BLaER1 treated with 17β-estradiol and CSF1 and Interleukin-3, amounts not matched to agents 10 nM and 100 nM (cell line): ENCODE data around the gene ADARB2.
A peak's percentile ranks its signal among the peaks of the same experiment; 100 is the strongest.

Experiments
- H3K27ac ChIP-seq, 11 experiments: shearing (Covaris generic); formaldehyde crosslinking; 2 replicates each; pipeline ENCODE4 v1.8.1; 2022
- H3K27me3 ChIP-seq, 11 experiments: shearing (Covaris generic); formaldehyde crosslinking; 2 replicates each; pipeline ENCODE4 v1.8.1; 2022
- H3K36me3 ChIP-seq, 11 experiments: shearing (Covaris generic); formaldehyde crosslinking; 2 replicates each; pipeline ENCODE4 v1.8.1; 2022
- H3K4me1 ChIP-seq, 10 experiments: shearing (Covaris generic); formaldehyde crosslinking; 2 replicates each; pipeline ENCODE4 v1.8.1; 2022
- H3K4me2 ChIP-seq, 11 experiments: shearing (Covaris generic); formaldehyde crosslinking; 2 replicates each; pipeline ENCODE4 v1.8.1; 2022
- H3K4me3 ChIP-seq, 10 experiments: shearing (Covaris generic); formaldehyde crosslinking; 2 replicates each; pipeline ENCODE4 v1.8.1; 2022
- H3K9ac ChIP-seq, 11 experiments: shearing (Covaris generic); formaldehyde crosslinking; 2 replicates each; pipeline ENCODE4 v1.8.1; 2022
- H3K9me3 ChIP-seq, 11 experiments: shearing (Covaris generic); formaldehyde crosslinking; replicated peaks in 1 of 11; 2 replicates each; pipeline ENCODE4 v1.8.1; 2022
- H4K20me1 ChIP-seq, 11 experiments: shearing (Covaris generic); formaldehyde crosslinking; 2 replicates each; pipeline ENCODE4 v1.8.1; 2022
- Cebpa-rat ChIP-seq, 11 experiments: shearing (Covaris generic); IDR thresholded peaks; 2 replicates each; pipeline ENCODE4 v1.8.1; 2022

The ADARB2 gene

DNA sequence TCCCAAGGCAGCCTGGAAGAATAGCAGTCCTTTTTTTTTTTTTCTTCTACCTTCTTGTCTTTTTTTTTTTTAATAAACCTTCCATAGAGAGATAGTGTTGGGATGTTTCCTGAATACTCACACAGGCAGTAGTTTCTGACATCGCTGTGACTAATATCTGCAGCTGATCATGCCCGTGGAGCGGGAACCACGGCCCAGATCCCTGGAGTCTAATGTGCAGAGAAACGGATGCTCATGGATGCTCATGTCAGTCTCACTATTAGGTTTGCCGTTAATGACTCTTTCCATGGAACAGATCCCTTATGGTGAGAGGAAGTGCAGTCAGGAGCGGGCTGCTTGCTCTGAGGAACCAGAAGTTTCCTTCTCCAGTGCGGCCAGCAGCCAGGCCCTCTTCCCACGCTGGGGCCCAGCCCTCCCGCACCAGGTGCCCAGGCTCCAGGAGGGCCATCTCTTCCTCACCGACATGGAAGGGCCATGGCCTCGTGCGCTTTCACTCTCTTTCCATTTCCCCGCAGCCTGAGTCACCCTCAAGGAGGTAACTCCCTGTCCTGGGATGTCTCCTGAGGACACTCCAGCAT is 548.7 kb downstream of the ADARB2 start:
- TF ChIP-seq Cebpa-rat (IDR thresholded peaks at IDR 0.05) = no peak
- no peaks in the 10 kb centered on the region for H4K20me1 ChIP-seq
- H3K27me3 ChIP-seq = peaks cover 0 to 9% (median 0%) of the 10 kb centered on the region in 11 experiments; a peak in 3 of 22 replicates
- no peaks in the 10 kb centered on the region for H3K36me3 ChIP-seq
- H3K4me1 ChIP-seq = peaks cover 9 to 57% (median 43%) of the 10 kb centered on the region in 10 experiments; a peak in 19 of 20 replicates
- H3K9me3 ChIP-seq = peaks cover 0 to 5% (median 0%) of the 10 kb centered on the region in 11 experiments; a peak in 1 of 22 replicates
- no peak overlapping the region for H3K9ac ChIP-seq
- no peak overlapping the region for H3K4me3 ChIP-seq
- peak overlapping the region in 10 of 11 experiments; percentile 8 to 83 (median 67); a peak in 15 of 22 replicates for H3K4me2 ChIP-seq
- H3K27ac ChIP-seq = no peak overlapping the region

DNA sequence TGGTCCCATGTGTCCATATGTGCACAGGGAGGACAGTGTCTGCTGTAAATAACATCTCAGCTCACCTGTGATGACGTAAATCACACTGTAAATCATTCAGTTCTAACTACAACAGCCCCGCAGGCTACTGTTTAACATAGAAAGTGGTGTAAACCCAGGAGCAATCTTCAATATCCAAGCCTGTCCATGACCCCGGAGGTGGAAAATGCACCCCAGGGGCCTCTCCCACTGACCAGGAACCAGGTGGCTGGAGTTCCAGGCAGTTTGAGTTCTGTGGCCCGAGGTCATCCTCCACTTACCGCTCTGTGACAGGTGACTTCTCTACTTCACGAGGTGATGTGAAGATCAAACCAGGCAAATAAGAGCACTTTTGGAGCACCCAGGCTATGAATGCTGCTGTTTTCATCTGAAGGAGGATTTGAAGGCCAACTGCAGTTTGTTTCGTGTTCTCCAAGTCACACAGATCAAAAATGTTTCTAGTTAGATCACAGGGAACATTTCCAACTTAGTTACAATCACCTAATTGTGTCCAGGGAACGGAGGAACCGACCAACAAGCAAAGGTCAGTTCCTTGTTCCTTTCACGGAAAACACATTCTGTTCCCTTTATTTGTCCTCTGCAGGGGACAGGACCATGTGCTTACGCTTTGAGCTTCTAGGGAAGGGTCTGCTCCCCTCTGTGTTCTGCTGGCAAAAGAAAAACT is 549.3 kb downstream of the ADARB2 start:
- Histone ChIP-seq H3K9ac (no peak overlapping the region), H3K27me3 (peaks cover 0 to 9% (median 0%) of the 10 kb centered on the region in 11 experiments; a peak in 3 of 22 replicates), H3K4me3 (no peak overlapping the region), H3K36me3 (no peaks in the 10 kb centered on the region), H3K9me3 (peaks cover 0 to 5% (median 0%) of the 10 kb centered on the region in 11 experiments; a peak in 1 of 22 replicates), H4K20me1 (no peaks in the 10 kb centered on the region), H3K4me2 (peak overlapping the region in 10 of 11 experiments; percentile 23 to 83 (median 67); a peak in 18 of 22 replicates), H3K4me1 (peaks cover 9 to 57% (median 42%) of the 10 kb centered on the region in 10 experiments; a peak in 19 of 20 replicates), H3K27ac (no peak overlapping the region)
- no peak for TF ChIP-seq Cebpa-rat (IDR thresholded peaks at IDR 0.05)

DNA sequence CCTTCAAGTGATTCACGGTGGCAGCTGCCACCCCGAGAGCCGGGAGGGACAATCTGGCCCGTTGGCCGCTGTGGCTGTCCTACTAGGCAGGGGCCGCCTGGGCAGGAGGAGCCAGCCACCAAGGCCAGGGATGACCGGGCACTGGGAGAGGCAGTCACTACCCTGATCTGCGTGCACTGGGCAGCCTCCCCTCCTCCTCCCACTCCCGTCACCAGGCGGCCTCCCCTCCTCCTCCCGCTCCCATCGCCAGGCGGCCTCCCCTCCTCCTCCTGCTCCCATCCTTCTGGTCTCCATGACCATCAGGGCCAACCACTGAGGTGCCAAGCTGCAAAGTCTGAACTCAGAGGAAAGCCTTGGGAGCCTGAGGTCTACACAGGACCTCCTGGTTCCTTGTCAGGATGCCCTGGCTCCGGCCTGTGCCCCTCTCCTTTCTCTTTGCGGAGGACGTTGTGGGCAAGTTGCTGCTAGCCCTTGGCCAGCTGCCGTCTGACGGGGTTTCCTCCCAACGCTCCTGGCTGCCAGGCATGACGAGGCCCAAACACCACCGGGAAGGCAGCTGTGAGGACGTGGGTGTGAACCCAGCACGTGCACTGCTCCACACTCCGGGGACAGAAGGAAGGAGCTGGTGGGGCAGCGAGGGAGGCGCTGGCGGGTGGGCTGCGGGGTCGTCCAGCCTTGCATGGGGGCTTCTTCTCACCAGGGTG is 550.0 kb downstream of the ADARB2 start:
- Histone ChIP-seq H3K4me2 (peak overlapping the region in 10 of 11 experiments; percentile 23 to 83 (median 67); a peak in 19 of 22 replicates), H3K9ac (0 out of 22 replicates have a peak overlapping the region, but pooled peaks of 1 of the 11 experiments have one; percentile 16), H4K20me1 (no peaks in the 10 kb centered on the region), H3K27me3 (peaks cover 0 to 9% (median 0%) of the 10 kb centered on the region in 11 experiments; a peak in 3 of 22 replicates), H3K4me3 (no peak overlapping the region), H3K36me3 (no peaks in the 10 kb centered on the region), H3K9me3 (peaks cover 0 to 6% (median 0%) of the 10 kb centered on the region in 11 experiments; a peak in 4 of 22 replicates), H3K27ac (0 out of 22 replicates have a peak overlapping the region, but pooled peaks of 1 of the 11 experiments have one; percentile 22), H3K4me1 (peaks cover 9 to 57% (median 44%) of the 10 kb centered on the region in 10 experiments; a peak in 19 of 20 replicates)
- TF ChIP-seq Cebpa-rat (IDR thresholded peaks at IDR 0.05) = no peak

DNA sequence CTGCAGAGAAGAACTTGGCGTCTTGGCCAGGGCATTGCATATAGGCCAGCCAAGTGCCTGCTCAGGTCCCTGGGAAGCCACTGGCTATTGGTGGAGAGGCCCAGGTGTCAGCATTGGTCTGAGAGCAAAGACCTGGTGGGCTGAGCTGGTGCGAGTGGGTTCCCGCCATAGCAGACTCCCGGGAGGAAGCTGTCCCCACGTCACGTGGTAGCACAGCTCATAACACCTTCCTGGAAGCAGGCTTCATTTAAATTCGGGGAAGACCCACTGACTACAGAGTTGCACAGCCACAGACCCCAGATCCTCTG is 550.7 kb downstream of the ADARB2 start:
- Histone ChIP-seq H3K9me3 (peaks cover 0 to 12% (median 3%) of the 10 kb centered on the region in 11 experiments; a peak in 8 of 22 replicates), H3K4me1 (peaks cover 9 to 62% (median 44%) of the 10 kb centered on the region in 10 experiments; a peak in 19 of 20 replicates), H3K36me3 (no peaks in the 10 kb centered on the region), H3K4me2 (peak overlapping the region in 9 of 11 experiments; percentile 47 to 83 (median 70); a peak in 16 of 22 replicates), H3K27ac (no peak overlapping the region), H4K20me1 (no peaks in the 10 kb centered on the region), H3K27me3 (peaks cover 0 to 9% (median 0%) of the 10 kb centered on the region in 11 experiments; a peak in 3 of 22 replicates), H3K9ac (no peak overlapping the region), H3K4me3 (no peak overlapping the region)
- TF ChIP-seq Cebpa-rat (IDR thresholded peaks at IDR 0.05) = no peak

GRCh38 chr10:1185911-1186682 is 551.2 kb downstream of the ADARB2 start:
- no peak overlapping the region for H3K4me3 ChIP-seq
- H3K36me3 ChIP-seq = no peaks in the 10 kb centered on the region
- peaks cover 0 to 16% (median 5%) of the 10 kb centered on the region in 11 experiments; a peak in 8 of 22 replicates for H3K9me3 ChIP-seq
- peak overlapping the region in 8 of 11 experiments; percentile 57 to 83 (median 70); a peak in 14 of 22 replicates for H3K4me2 ChIP-seq
- H3K27me3 ChIP-seq = peaks cover 0 to 9% (median 0%) of the 10 kb centered on the region in 11 experiments; a peak in 3 of 22 replicates
- no peaks in the 10 kb centered on the region for H4K20me1 ChIP-seq
- no peak for TF ChIP-seq Cebpa-rat (IDR thresholded peaks at IDR 0.05)
- no peak overlapping the region for H3K9ac ChIP-seq
- no peak overlapping the region for H3K27ac ChIP-seq
- peaks cover 9 to 62% (median 44%) of the 10 kb centered on the region in 10 experiments; a peak in 19 of 20 replicates for H3K4me1 ChIP-seq

GRCh38 chr10:1184541-1185430 is 552.5 kb downstream of the ADARB2 start:
- Histone ChIP-seq H3K9ac (no peak overlapping the region), H4K20me1 (no peaks in the 10 kb centered on the region), H3K4me2 (no peak overlapping the region), H3K27me3 (peaks cover 0 to 9% (median 0%) of the 10 kb centered on the region in 11 experiments; a peak in 3 of 22 replicates), H3K27ac (no peak overlapping the region), H3K36me3 (no peaks in the 10 kb centered on the region), H3K4me1 (peaks cover 9 to 62% (median 44%) of the 10 kb centered on the region in 10 experiments; a peak in 19 of 20 replicates), H3K4me3 (no peak overlapping the region), H3K9me3 (peaks cover 0 to 16% (median 5%) of the 10 kb centered on the region in 11 experiments; a peak in 8 of 22 replicates)
- no peak for TF ChIP-seq Cebpa-rat (IDR thresholded peaks at IDR 0.05)

- H3K27me3 ChIP-seq = peaks cover 0 to 9% (median 0%) of the 10 kb centered on the region in 11 experiments; a peak in 3 of 22 replicates
- H4K20me1 ChIP-seq = no peaks in the 10 kb centered on the region
- peaks cover 0 to 15% (median 5%) of the 10 kb centered on the region in 11 experiments; a peak in 8 of 22 replicates for H3K9me3 ChIP-seq
- H3K4me2 ChIP-seq = peak overlapping the region in 4 of 11 experiments; percentile 49 to 62 (median 60); a peak in 2 of 22 replicates
- peaks cover 6 to 60% (median 38%) of the 10 kb centered on the region in 10 experiments; a peak in 19 of 20 replicates for H3K4me1 ChIP-seq
- no peaks in the 10 kb centered on the region for H3K36me3 ChIP-seq
- no peak overlapping the region for H3K27ac ChIP-seq
- no peak for TF ChIP-seq Cebpa-rat (IDR thresholded peaks at IDR 0.05)
- no peak overlapping the region for H3K4me3 ChIP-seq
- H3K9ac ChIP-seq = no peak overlapping the region
Observed at GRCh38 chr10:1183701-1184100, 553.6 kb downstream of the ADARB2 start.
